Parathyroid adenoma (tissue), 2 donors: ENCODE measurements around the gene R3HDM2.

Experiments
- H2AFZ ChIP-seq: fragments of 300-600 bp; sonication (generic); one replicate; pipeline ENCODE4 v1.7.0; 2017; ENCODE audit warnings: antibody characterized with exemption, mild to moderate bottlenecking
- H3K27ac ChIP-seq: fragments of 300-600 bp; sonication (generic); one replicate; pipeline ENCODE4 v1.7.0; 2017
- H3K27me3 ChIP-seq: fragments of 300-600 bp; sonication (generic); one replicate; pipeline ENCODE4 v1.7.0; 2017; ENCODE audit warnings: low read length; ENCODE audit not compliant: control insufficient read depth, insufficient read depth
- H3K36me3 ChIP-seq: fragments of 300-600 bp; sonication (generic); one replicate; pipeline ENCODE4 v1.7.0; 2017; ENCODE audit warnings: low read length; ENCODE audit not compliant: control insufficient read depth, insufficient read depth
- H3K4me1 ChIP-seq: fragments of 300-600 bp; sonication (generic); one replicate; pipeline ENCODE4 v1.7.0; 2017; ENCODE audit warnings: control low read depth
- H3K4me2 ChIP-seq: fragments of 300-600 bp; sonication (generic); one replicate; pipeline ENCODE4 v1.7.0; 2017; ENCODE audit warnings: low read length
- H3K4me3 ChIP-seq: fragments of 300-600 bp; sonication (generic); one replicate; pipeline ENCODE4 v1.7.0; 2017; ENCODE audit warnings: low read depth, low read length
- H3K79me2 ChIP-seq: fragments of 300-600 bp; sonication (generic); one replicate; pipeline ENCODE4 v1.7.0; 2017; ENCODE audit warnings: control low read depth
- H3K9ac ChIP-seq: fragments of 300-600 bp; sonication (generic); one replicate; pipeline ENCODE4 v1.7.0; 2017; ENCODE audit warnings: mild to moderate bottlenecking
- H3K9me3 ChIP-seq: fragments of 300-600 bp; sonication (generic); one replicate; pipeline ENCODE4 v1.7.0; 2017; ENCODE audit warnings: low read length; ENCODE audit not compliant: control insufficient read depth
- CTCF ChIP-seq: fragments of 300-600 bp; sonication (generic); IDR thresholded peaks from one replicate; pipeline ENCODE4 v1.7.0; 2017; ENCODE audit warnings: antibody characterized with exemption, mild to moderate bottlenecking
- donor health status: primary hyperparathyroidism.

The R3HDM2 gene

GRCh38 chr12:57395121-57395520 lies 35.7 kb downstream of the R3HDM2 start:
- H3K36me3 ChIP-seq = no peaks in the 10 kb centered on the region
- no peaks in the 10 kb centered on the region for H3K9me3 ChIP-seq
- TF ChIP-seq CTCF = no peak

GRCh38 chr12:57390174-57390573 lies 40.7 kb downstream of the R3HDM2 start:
- no peak for TF ChIP-seq CTCF
- Histone ChIP-seq H3K36me3 (no peaks in the 10 kb centered on the region), H3K27ac (no peak overlapping the region)

More at GRCh38 chr12:57395121-57395520, 35.7 kb downstream of the R3HDM2 start:
- Histone ChIP-seq H3K9ac (no peak overlapping the region), H3K4me3 (no peak overlapping the region), H2AFZ (no peak overlapping the region), H3K27me3 (no peaks in the 10 kb centered on the region), H3K27ac (no peak overlapping the region), H3K4me1 (no peaks in the 10 kb centered on the region), H3K4me2 (no peak overlapping the region), H3K79me2 (peaks cover 11% of the 10 kb centered on the region)

GRCh38 chr12:57389033-57389432 lies 41.8 kb downstream of the R3HDM2 start:
- Histone ChIP-seq H3K27ac (no peak overlapping the region), H3K4me2 (no peak overlapping the region), H2AFZ (no peak overlapping the region), H3K4me3 (no peak overlapping the region), H3K4me1 (no peaks in the 10 kb centered on the region), H3K27me3 (no peaks in the 10 kb centered on the region), H3K36me3 (no peaks in the 10 kb centered on the region), H3K9me3 (no peaks in the 10 kb centered on the region), H3K9ac (no peak overlapping the region), H3K79me2 (peaks cover 17% of the 10 kb centered on the region)
- TF ChIP-seq CTCF = no peak

More at GRCh38 chr12:57390174-57390573, 40.7 kb downstream of the R3HDM2 start:
- no peaks in the 10 kb centered on the region for H3K27me3 ChIP-seq
- no peak overlapping the region for H3K9ac ChIP-seq
- no peak overlapping the region for H2AFZ ChIP-seq
- no peaks in the 10 kb centered on the region for H3K9me3 ChIP-seq
- no peak overlapping the region for H3K4me2 ChIP-seq
- peaks cover 19% of the 10 kb centered on the region for H3K79me2 ChIP-seq
- no peaks in the 10 kb centered on the region for H3K4me1 ChIP-seq
- no peak overlapping the region for H3K4me3 ChIP-seq

GRCh38 chr12:57388425-57388824 lies 42.4 kb downstream of the R3HDM2 start:
- Histone ChIP-seq H3K4me3 (no peak overlapping the region), H3K27ac (no peak overlapping the region), H3K9ac (no peak overlapping the region), H3K9me3 (no peaks in the 10 kb centered on the region), H2AFZ (no peak overlapping the region), H3K36me3 (no peaks in the 10 kb centered on the region), H3K27me3 (no peaks in the 10 kb centered on the region), H3K4me1 (no peaks in the 10 kb centered on the region), H3K79me2 (peaks cover 13% of the 10 kb centered on the region), H3K4me2 (no peak overlapping the region)
- TF ChIP-seq CTCF = no peak

GRCh38 chr12:57386187-57386720 lies 44.6 kb downstream of the R3HDM2 start:
- Histone ChIP-seq H3K27ac (no peak overlapping the region), H3K9me3 (no peaks in the 10 kb centered on the region), H3K27me3 (no peaks in the 10 kb centered on the region), H3K79me2 (peaks cover 8% of the 10 kb centered on the region), H3K4me1 (no peaks in the 10 kb centered on the region), H3K4me2 (no peak overlapping the region), H2AFZ (no peak overlapping the region), H3K9ac (no peak overlapping the region), H3K4me3 (no peak overlapping the region), H3K36me3 (no peaks in the 10 kb centered on the region)
- TF ChIP-seq CTCF = no peak
